K562 (cell line): ENCODE data around the gene PIAS3. TPM values are rescaled to one million over a fixed set of nuclear protein-coding genes. Genes with fewer than 3 reads are reported as not detected.

Experiments
- E2F5 ChIP-seq: sonication (generic); formaldehyde crosslinking; IDR thresholded peaks from 2 replicates; pipeline ENCODE4 v1.8.0; 2022; ENCODE audit warnings: mild to moderate bottlenecking, missing genetic modification reagents
- HCFC1 ChIP-seq: IDR thresholded peaks from 2 replicates; pipeline ENCODE4 v1.6.1; 2012; ENCODE audit warnings: low read depth, low read length, improper control_type of control experiment
- HNRNPK ChIP-seq: fragments of 200-400 bp; formaldehyde crosslinking; IDR thresholded peaks from one replicate; pipeline ENCODE4 v1.6.1; 2018; ENCODE audit warnings: mild to moderate bottlenecking, low read depth, low read length; ENCODE audit not compliant: poor library complexity, severe bottlenecking
- MYNN ChIP-seq, 2 experiments: sonication (generic); formaldehyde crosslinking in 1 of 2; IDR thresholded peaks; 2 replicates each; pipeline versions ENCODE4 v1.5.0 to v1.6.1; 2016 to 2020; ENCODE audit warnings: antibody characterized with exemption in 1 of 2, missing genetic modification reagents in 1 of 2
- NCOA6 ChIP-seq: fragments of 450-650 bp; IDR thresholded peaks from 2 replicates; pipeline ENCODE4 v1.6.1; 2017; ENCODE audit warnings: mild to moderate bottlenecking
- PBX2 ChIP-seq, 2 experiments: IDR thresholded peaks in 1 of 2; conservative IDR thresholded peaks in 1 of 2; 2 replicates each; pipeline ENCODE4 v1.6.1; 2016; ENCODE audit warnings: low read depth in 2 of 2, mild to moderate bottlenecking in 1 of 2, missing compliant biosample characterization in 1 of 2, missing genetic modification characterization in 1 of 2, moderate library complexity in 1 of 2
- PHB2 ChIP-seq: fragments of 450-650 bp; IDR thresholded peaks from 2 replicates; pipeline ENCODE4 v1.6.1; 2017; ENCODE audit warnings: low read depth
- PHF21A ChIP-seq: fragments of 450-650 bp; IDR thresholded peaks from 2 replicates; pipeline ENCODE4 v1.6.1; 2017; ENCODE audit warnings: low read depth, borderline replicate concordance
- POLR2AphosphoS2 ChIP-seq: IDR thresholded peaks from 2 replicates; pipeline ENCODE4 v1.6.1; 2012; ENCODE audit warnings: low read length, improper control_type of control experiment
- RAD21 ChIP-seq, 2 experiments: fragments of 250-450 bp in 1 of 2; fragments of 450-650 bp in 1 of 2; sonication (Bioruptor Pico) in 1 of 2; formaldehyde crosslinking in 1 of 2; IDR thresholded peaks in 1 of 2; conservative IDR thresholded peaks in 1 of 2; 2 replicates each; pipeline versions ENCODE4 v1.4.0 to v1.8.0; 2020 to 2022; ENCODE audit warnings: mild to moderate bottlenecking in 2 of 2, moderate library complexity in 1 of 2
- SMARCE1 ChIP-seq: fragments of 450-650 bp; IDR thresholded peaks from 2 replicates; pipeline ENCODE4 v1.7.1; 2016; ENCODE audit warnings: mild to moderate bottlenecking
- SNRNP70 ChIP-seq: fragments of 200-400 bp; formaldehyde crosslinking; optimal IDR thresholded peaks from 2 replicates; pipeline ENCODE3; 2017; ENCODE audit warnings: low read depth, low read length
- SPI1 ChIP-seq: IDR thresholded peaks from 2 replicates; pipeline ENCODE4 v1.6.1; 2011; ENCODE audit warnings: low read depth, low read length, control low read depth, borderline replicate concordance
- ZBTB12 ChIP-seq: fragments of 250-450 bp; sonication (Bioruptor Pico); IDR thresholded peaks from 2 replicates; pipeline ENCODE4 v1.4.0; 2020
- ZBTB17 ChIP-seq: fragments of 450-650 bp; formaldehyde crosslinking; IDR thresholded peaks from 2 replicates; pipeline ENCODE4 v1.4.0; 2020; ENCODE audit warnings: mild to moderate bottlenecking
- ZBTB5 ChIP-seq: fragments of 450-650 bp; IDR thresholded peaks from 2 replicates; pipeline ENCODE4 v1.6.1; 2017; ENCODE audit warnings: antibody characterized with exemption
- ZKSCAN3 ChIP-seq: fragments of 250-450 bp; sonication (Bioruptor Pico); IDR thresholded peaks from 2 replicates; pipeline ENCODE4 v1.4.0; 2020
- ZNF253 ChIP-seq: fragments of 250-450 bp; sonication (Bioruptor Pico); conservative IDR thresholded peaks from 2 replicates; pipeline ENCODE4 v1.6.1; 2021; ENCODE audit warnings: mild to moderate bottlenecking
- ZNF354B ChIP-seq: fragments of 250-450 bp; sonication (Bioruptor Pico); IDR thresholded peaks from 2 replicates; pipeline ENCODE4 v1.4.0; 2020
- ZNF551 ChIP-seq: fragments of 250-450 bp; sonication (Bioruptor Pico); IDR thresholded peaks from 2 replicates; pipeline ENCODE4 v1.5.0; 2021; ENCODE audit warnings: mild to moderate bottlenecking, moderate library complexity
- ZNF584 ChIP-seq: fragments of 200-800 bp; sonication (Bioruptor generic); IDR thresholded peaks from 2 replicates; pipeline ENCODE4 v1.6.1; 2016; ENCODE audit warnings: low read depth, mild to moderate bottlenecking, missing genetic modification characterization, missing compliant biosample characterization
- polyA plus RNA-seq, 8 experiments: library from polyadenylated mRNA; depleted of rRNA in 4 of 8; stranded (reverse) in 5 of 8; unstranded in 3 of 8; fragments of >200 nt; fragmentation: Nextera tagmentation in 2 of 8; fragmentation: Illumina TruSeq in 1 of 8; extraction: Ambion mirVana in 2 of 8; extraction: Trizol in 1 of 8; gene quantifications; 2 replicates each; pipeline versions ENCODE4 v1.2.1 to v1.2.3, GENCODE V29; 2011 to 2014; ENCODE audit warnings: inconsistent platforms in 1 of 8, missing spikeins in 1 of 8
- total RNA-seq, 7 experiments: library from RNA; depleted of rRNA in 6 of 7; stranded (reverse); fragments of >200 nt in 6 of 7; fragmentation: Illumina TruSeq in 2 of 7; extraction: Trizol in 2 of 7; gene quantifications; 2 replicates each; pipeline versions ENCODE4 v1.2.1 to v1.2.3, GENCODE V29; 2011 to 2021; ENCODE audit warnings: low replicate concordance in 1 of 7

Gene PIAS3
- total and polyA plus RNA-seq, 9 of the 15 experiments (the other 6 are each of a cell fraction or from before 2014, with no cell fraction given): 1.1 to 25.6 (median 7.9) TPM

GRCh38 chr1:145891587-145892485, 33.0 kb upstream of the PIAS3 start (continued):
- TF ChIP-seq E2F5 (CRISPR knock-in tag) (no peak), SPI1 (peak; percentile 41; the same call in 1 of the 2 replicates), ZNF551 (CRISPR knock-in tag) (no peak), SNRNP70 (no peak), HCFC1 (no peak; the same call in 1 of the 2 replicates), RAD21 (CRISPR knock-in tag; conservative IDR thresholded peaks at IDR 0.05 in 1 of 2, IDR thresholded peaks at IDR 0.05 in 1 of 2) (peak; percentile 90 to 93), PHF21A (no peak), ZNF253 (no peak), POLR2AphosphoS2 (no peak), ZNF354B (CRISPR knock-in tag) (no peak), ZBTB17 (no peak), MYNN (IDR thresholded peaks at IDR 0.05) (peak; percentile 69), MYNN (CRISPR knock-in tag; IDR thresholded peaks at IDR 0.05) (no peak), PHB2 (no peak), SMARCE1 (0 out of 2 replicates have a peak, but pooled peaks have one; percentile 31), ZNF584 (CRISPR knock-in tag) (no peak), ZKSCAN3 (CRISPR knock-in tag) (no peak), NCOA6 (no peak), HNRNPK (no peak), ZBTB12 (no peak), PBX2 (CRISPR knock-in tag; IDR thresholded peaks at IDR 0.05; ENCODE audit: low read depth) (no peak), PBX2 (tag; conservative IDR thresholded peaks at IDR 0.05; ENCODE audit: low read depth) (no peak), ZBTB5 (no peak)
